Motor neuron (in vitro differentiated cells): ENCODE measurements around the gene SHLD3. TPM values are rescaled to one million over a fixed set of nuclear protein-coding genes. Genes with fewer than 3 reads are reported as not detected.
"Not testable (repeated sequence)": the region's sequence is repeated elsewhere in the genome, so short reads cannot be mapped to it uniquely, and the experiment has no call there.

Experiments used
- ATAC-seq, 8 experiments: fragments of 200-7000 bp; cut with Tn5 transposase; replicated peaks in 6 of 8; 2 replicates each; pipeline ENCODE4 v1.8.0; 2021; ENCODE audit warnings: mild to moderate bottlenecking in 8 of 8, moderate library complexity in 8 of 8
- H3K27ac ChIP-seq, 2 donors: fragments of 250-450 bp; sonication (Bioruptor Pico); 2 replicates each; pipeline ENCODE4 v1.9.0; 2021; ENCODE audit warnings: antibody characterized with exemption in 2 of 2, mild to moderate bottlenecking in 2 of 2, moderate library complexity in 1 of 2
- H3K4me1 ChIP-seq, 2 donors: fragments of 250-450 bp; sonication (Bioruptor Pico); replicated peaks in 1 of 2; 2 replicates each; pipeline ENCODE4 v1.6.1; 2021; ENCODE audit warnings: antibody characterized with exemption in 2 of 2, mild to moderate bottlenecking in 2 of 2, moderate library complexity in 1 of 2
- H3K4me3 ChIP-seq, 5 donors: fragments of 250-450 bp; sonication (Bioruptor Pico); 2 replicates each; pipeline ENCODE4 v1.9.0; 2021; ENCODE audit warnings: antibody characterized with exemption in 5 of 5, mild to moderate bottlenecking in 5 of 5, moderate library complexity in 4 of 5
- WGBS, 10 experiments: fragments of 450-650 bp; shearing (Covaris generic); methylation state at CpG; one replicate each; pipeline ENCODE4 v1.0.0; 2022; 5-methylcytosine and 5-hydroxymethylcytosine counted together
- in situ Hi-C, 9 experiments: fragments of 400-800 bp; cut with MboI; loops; one replicate each; pipeline ENCODE4 v1.15.0; 2021; ENCODE audit warnings: low sequenced_read_pairs in 9 of 9, low pct_unique_long_range_greater_than_20kb in 2 of 9; ENCODE audit not compliant: unreplicated experiment in 9 of 9
- total RNA-seq, 8 experiments: library from RNA; unstranded; fragments of 300-600 nt; gene quantifications; 2 replicates each; pipeline versions ENCODE4 v1.2.3 to v1.2.4, GENCODE V29; 2022

Gene SHLD3
- total RNA-seq, 8 experiments from 2014 or later = 3.0 to 8.0 (median 5.0) TPM

DNA sequence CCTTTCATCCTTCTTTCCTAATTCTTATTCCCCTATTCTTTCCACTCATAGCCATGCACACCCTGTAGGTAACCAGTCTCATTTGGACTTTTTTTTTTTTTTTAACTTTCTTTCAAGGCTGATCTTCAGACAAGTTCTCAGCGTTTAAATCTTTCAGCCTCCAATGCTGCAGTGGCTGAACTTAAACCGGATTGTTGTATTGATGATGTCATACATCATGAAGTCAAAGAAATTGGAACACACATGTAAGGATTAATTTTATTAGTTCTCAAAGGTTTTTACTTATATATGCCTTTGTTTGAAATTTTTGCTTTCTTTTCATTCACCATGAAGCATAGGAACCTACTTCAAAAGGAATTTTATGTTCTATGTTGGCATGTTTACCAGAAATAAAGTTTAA is 22.1 kb downstream of the SHLD3 start:
- Histone ChIP-seq H3K27ac (no peak overlapping the region), H3K4me1 (no peaks in the 10 kb centered on the region), H3K4me3 (no peak overlapping the region)
- in situ Hi-C loops = no loop called here
- 38 to 100% (median 84%) methylated on average over 1 to 2 of the region's 2 CpGs; no CpG with 5 or more reads in 1 of the 10 experiments for WGBS, 10 experiments
- no peak for ATAC-seq

DNA sequence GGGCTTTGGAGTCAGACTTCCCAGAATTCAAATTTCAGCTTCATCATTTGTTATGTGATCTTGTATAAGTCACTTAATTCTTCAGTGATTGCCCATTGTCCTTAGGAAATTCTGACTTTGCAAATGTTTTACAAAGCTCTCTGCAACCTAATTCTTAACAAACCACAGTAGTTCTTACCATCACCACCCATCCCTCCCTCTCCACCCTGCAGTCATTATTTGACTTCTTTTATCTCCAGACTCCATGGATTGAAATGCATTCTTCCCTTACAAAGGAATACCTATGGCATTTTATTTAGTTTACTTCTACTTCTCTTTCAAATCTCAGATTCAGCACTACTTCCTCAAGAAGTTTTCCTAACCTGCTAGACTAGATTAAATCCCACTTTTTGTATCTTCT is 23.1 kb downstream of the SHLD3 start:
- Histone ChIP-seq H3K27ac (no peak overlapping the region), H3K4me3 (no peak overlapping the region), H3K4me1 (no peaks in the 10 kb centered on the region)
- in situ Hi-C loops = no loop called here
- no peak for ATAC-seq

DNA sequence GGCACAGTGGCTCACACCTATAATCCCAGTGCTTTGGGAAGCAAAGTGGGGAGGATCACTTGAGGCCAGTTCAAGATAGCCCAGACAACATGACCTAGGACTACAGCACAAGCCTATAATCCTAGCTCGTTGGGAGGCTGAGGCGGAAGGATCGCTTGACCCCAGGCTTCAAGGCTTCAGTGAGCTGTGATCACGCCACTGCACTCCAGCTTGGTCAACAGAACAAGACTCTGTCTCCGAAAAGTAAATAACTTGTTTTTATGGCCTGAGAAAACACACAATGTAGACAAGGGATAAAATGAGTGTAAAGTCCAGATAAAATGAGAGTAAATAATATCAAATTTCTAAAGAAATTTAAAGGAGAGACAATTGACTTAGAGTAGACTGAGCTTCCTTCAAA is 26.3 kb downstream of the SHLD3 start:
- in situ Hi-C loops = no loop called here
- no peak overlapping the region for H3K4me3 ChIP-seq
- ATAC-seq = no peak
- no peaks in the 10 kb centered on the region for H3K4me1 ChIP-seq
- H3K27ac ChIP-seq = no peak overlapping the region
- WGBS, 10 experiments = 0 to 94% (median 85%) methylated on average over 1 to 5 of the region's 5 CpGs; no CpG with 5 or more reads in 3 of the 10 experiments

- in situ Hi-C loops = no loop called here
- Histone ChIP-seq H3K4me3 (no peak overlapping the region), H3K4me1 (no peaks in the 10 kb centered on the region), H3K27ac (no peak overlapping the region)
- 50 to 100% (median 86%) methylated on average over 1 to 2 of the region's 2 CpGs; no CpG with 5 or more reads in 2 of the 10 experiments for WGBS, 10 experiments
- no peak for ATAC-seq
Observed at GRCh38 chr5:65654713-65655112, 29.9 kb downstream of the SHLD3 start.

- H3K4me1 ChIP-seq = no peaks in the 10 kb centered on the region
- ATAC-seq = peak in 3 of 8 experiments; percentile 40 to 77 (median 58)
- in situ Hi-C loops = no loop called here
- WGBS, 10 experiments = 88 to 100% (median 100%) methylated on average over 1 of the region's 1 CpG; no CpG with 5 or more reads in 4 of the 10 experiments
- H3K27ac ChIP-seq = no peak overlapping the region
- no peak overlapping the region for H3K4me3 ChIP-seq
Observed at GRCh38 chr5:65663804-65664521, 39.1 kb downstream of the SHLD3 start.

DNA sequence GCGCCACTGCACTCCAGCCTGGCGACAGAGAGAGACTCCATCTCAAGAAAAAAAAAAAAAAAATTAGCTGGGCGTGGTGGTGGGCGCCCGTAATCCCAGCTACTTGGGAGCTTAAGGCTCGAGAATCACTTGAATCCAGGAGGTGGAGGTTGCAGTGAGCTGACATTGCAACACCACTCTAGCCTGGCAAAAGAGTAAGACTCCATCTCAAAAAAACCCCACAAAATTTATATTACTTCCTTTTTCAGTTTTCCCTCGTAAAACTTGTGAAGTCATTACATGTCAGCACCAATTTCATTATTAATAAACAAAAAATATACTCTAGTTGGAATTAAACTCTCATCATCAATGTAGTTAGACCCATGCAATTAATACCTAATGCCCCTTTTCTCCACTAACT is 43.9 kb downstream of the SHLD3 start:
- Histone ChIP-seq H3K4me3 (no peak overlapping the region), H3K4me1 (no peaks in the 10 kb centered on the region), H3K27ac (no peak overlapping the region)
- 69 to 100% (median 84%) methylated on average over 1 to 6 of the region's 7 CpGs; no CpG with 5 or more reads in 2 of the 10 experiments for WGBS, 10 experiments
- no peak for ATAC-seq
- in situ Hi-C loops = no loop called here

GRCh38 chr5:65672796-65673195 is 48.0 kb downstream of the SHLD3 start:
- in situ Hi-C loops = no loop called here
- Histone ChIP-seq H3K27ac (no peak overlapping the region), H3K4me3 (no peak overlapping the region), H3K4me1 (no peaks in the 10 kb centered on the region)
- WGBS, 10 experiments = 80 to 100% (median 90%) methylated on average over 1 of the region's 1 CpG; no CpG with 5 or more reads in 3 of the 10 experiments
- no peak for ATAC-seq

- in situ Hi-C loops = no loop called here
- no peak overlapping the region for H3K27ac ChIP-seq
Observed at GRCh38 chr5:65674749-65675148, 49.9 kb downstream of the SHLD3 start.

GRCh38 chr5:65676056-65676455 is 51.2 kb downstream of the SHLD3 start:
- H3K27ac ChIP-seq, H3K4me1 ChIP-seq, ATAC-seq, H3K4me3 ChIP-seq, in situ Hi-C loops: not testable (repeated sequence)
- 70 to 96% (median 92%) methylated on average over 1 to 3 of the region's 3 CpGs; no CpG with 5 or more reads in 1 of the 10 experiments for WGBS, 10 experiments

More at GRCh38 chr5:65674749-65675148, 49.9 kb downstream of the SHLD3 start:
- H3K4me3 ChIP-seq = no peak overlapping the region
- no peaks in the 10 kb centered on the region for H3K4me1 ChIP-seq
- ATAC-seq = no peak

Other genes starting within 250 kb of the SHLD3 start
- 1 to 10 TPM in 7 of 8 experiments, under 1 TPM in 1; 0.80 to 5.1 (median 3.4) TPM for gene ADAMTS6, start 143.1 kb upstream of the SHLD3 start, total RNA-seq
- 10 to 100 TPM in 3 of 8 experiments, 1 to 10 TPM in 5; 1.1 to 28.0 (median 5.0) TPM for gene CENPK, start 61.9 kb upstream of the SHLD3 start, total RNA-seq
- 10 to 100 TPM; 29.0 to 63.6 (median 40.0) TPM for gene PPWD1, start 61.7 kb upstream of the SHLD3 start, total RNA-seq
- gene TRIM23, start 694 bp upstream of the SHLD3 start, total RNA-seq = 10 to 100 TPM; 14.2 to 32.9 (median 21.5) TPM
- 10 to 100 TPM; 23.4 to 29.7 (median 26.9) TPM for gene TRAPPC13, start within 50 bp of the SHLD3 start, total RNA-seq
- 10 to 100 TPM in 5 of 8 experiments, 1 to 10 TPM in 3; 2.8 to 35.3 (median 13.4) TPM for gene SGTB, start 97.1 kb downstream of the SHLD3 start, total RNA-seq
- gene NLN, start 97.2 kb downstream of the SHLD3 start, total RNA-seq = 10 to 100 TPM in 7 of 8 experiments, 1 to 10 TPM in 1; 9.2 to 24.6 (median 21.3) TPM